Measurements from ENCODE around the gene IL1RL2.

The IL1RL2 gene

DNA sequence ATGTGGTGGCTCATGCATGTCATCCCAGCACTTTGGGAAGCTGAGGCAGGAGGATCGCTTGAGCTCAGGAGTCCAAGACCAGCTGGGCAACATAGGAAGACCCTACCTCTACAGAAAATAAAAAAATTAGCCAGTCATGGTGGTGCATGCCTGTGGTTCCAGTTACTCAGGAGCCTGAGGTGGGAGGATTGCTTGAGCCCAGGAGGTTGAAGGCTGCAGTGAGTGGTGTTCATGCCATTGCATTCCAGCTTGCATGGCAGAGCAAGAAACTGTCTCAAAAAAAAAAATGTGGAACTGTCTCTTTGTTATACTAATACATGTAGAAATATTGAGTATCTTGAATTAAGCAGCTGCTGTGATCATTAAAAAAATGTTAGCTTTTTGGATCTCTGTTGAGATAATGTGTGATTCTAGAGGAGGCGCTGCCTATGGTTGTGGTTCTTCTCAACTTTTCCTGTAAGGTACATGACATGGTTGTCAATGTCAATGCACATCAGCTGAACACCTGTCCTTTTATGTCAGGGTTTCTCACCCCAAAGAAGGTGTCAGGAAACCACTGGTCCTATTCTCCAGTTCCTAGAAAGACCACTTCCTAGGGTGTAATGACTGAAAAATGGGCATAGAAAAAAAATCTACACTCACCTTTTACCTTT lies 89.9 kb downstream of the IL1RL2 start:
- no peak overlapping the region for H3K27ac ChIP-seq (ENCODE audit: low read depth, low read length)
- H3K9ac ChIP-seq (ENCODE audit: low read length): no peak overlapping the region
- no peaks in the 10 kb centered on the region for H3K9me3 ChIP-seq (ENCODE audit: low read length)
- no peaks in the 10 kb centered on the region for H3K27me3 ChIP-seq (ENCODE audit: control insufficient read depth in 1 of 2, insufficient read depth in 2 of 2, low read length in 2 of 2)
- no peaks in the 10 kb centered on the region for H3K4me1 ChIP-seq (ENCODE audit: insufficient read depth, low read length)
- H3K4me3 ChIP-seq (ENCODE audit: low read depth in 1 of 2, low read length in 2 of 2): no peak overlapping the region
- no peaks in the 10 kb centered on the region for H3K36me3 ChIP-seq (ENCODE audit: insufficient read depth, low read length)

DNA sequence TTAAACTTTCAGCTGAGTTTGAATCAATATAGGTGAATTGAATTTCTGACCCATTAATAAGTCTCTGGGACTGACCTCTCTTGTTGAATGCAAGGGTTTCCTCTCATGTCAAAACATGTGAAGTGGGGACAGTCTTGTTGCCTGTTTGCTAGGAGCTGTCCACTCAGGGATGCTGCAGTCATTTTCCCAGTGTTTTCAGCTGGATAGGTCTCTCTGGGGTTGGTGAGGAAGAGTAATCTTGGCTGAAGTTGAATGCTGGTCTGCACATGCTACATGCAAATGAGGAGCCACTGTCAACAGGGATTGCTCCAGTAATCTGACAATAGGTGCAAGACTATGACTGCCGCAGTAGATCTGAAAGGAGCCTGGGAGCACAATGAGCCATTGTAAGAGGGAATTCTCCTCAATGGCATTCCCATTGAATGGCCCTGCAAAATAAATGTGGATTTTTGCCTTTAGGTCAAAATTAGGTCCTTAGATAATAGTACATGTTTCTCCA lies 90.4 kb downstream of the IL1RL2 start:
- Histone ChIP-seq H3K36me3 (ENCODE audit: insufficient read depth, low read length) (no peaks in the 10 kb centered on the region), H3K27ac (ENCODE audit: low read depth, low read length) (no peak overlapping the region), H3K9me3 (ENCODE audit: low read length) (no peaks in the 10 kb centered on the region), H3K4me1 (ENCODE audit: insufficient read depth, low read length) (no peaks in the 10 kb centered on the region), H3K4me3 (ENCODE audit: low read depth in 1 of 2, low read length in 2 of 2) (no peak overlapping the region), H3K27me3 (ENCODE audit: control insufficient read depth in 1 of 2, insufficient read depth in 2 of 2, low read length in 2 of 2) (no peaks in the 10 kb centered on the region), H3K9ac (ENCODE audit: low read length) (no peak overlapping the region)

DNA sequence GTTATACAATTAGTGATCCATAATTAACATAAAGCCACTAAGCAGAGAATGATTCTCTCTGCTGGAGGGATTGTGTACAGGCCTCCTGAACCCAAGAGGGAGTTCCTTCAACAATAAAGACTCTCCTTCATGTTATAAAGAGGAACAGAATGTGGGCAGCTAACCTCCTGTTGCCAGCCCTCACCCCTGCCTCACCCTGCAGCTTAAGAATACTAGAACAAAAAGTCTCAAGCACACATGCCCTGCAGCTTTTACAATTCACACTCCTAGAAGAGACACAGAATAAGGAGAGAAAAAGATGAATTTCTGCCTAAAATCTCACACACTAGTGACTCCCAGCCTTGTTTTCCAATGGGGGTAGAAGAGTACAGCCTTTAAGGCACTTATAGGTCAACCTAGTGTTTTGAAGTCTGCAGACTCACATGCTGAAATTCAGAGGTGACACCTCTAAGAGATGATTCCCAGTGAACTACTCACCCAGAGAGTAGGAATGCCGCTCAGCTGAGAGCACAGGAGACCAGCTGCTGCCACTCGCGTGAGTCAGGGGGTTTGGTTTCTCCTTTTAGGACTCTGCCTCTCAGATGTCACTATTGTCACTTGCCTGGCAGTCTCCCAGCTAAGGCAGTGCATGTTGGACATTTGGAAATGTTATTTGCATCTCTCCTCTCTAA lies 92.0 kb downstream of the IL1RL2 start:
- Histone ChIP-seq H3K9ac (ENCODE audit: low read length) (no peak overlapping the region), H3K36me3 (ENCODE audit: insufficient read depth, low read length) (no peaks in the 10 kb centered on the region), H3K4me3 (ENCODE audit: low read depth in 1 of 2, low read length in 2 of 2) (no peak overlapping the region), H3K27me3 (ENCODE audit: control insufficient read depth in 1 of 2, insufficient read depth in 2 of 2, low read length in 2 of 2) (no peaks in the 10 kb centered on the region), H3K9me3 (ENCODE audit: low read length) (no peaks in the 10 kb centered on the region), H3K27ac (ENCODE audit: low read depth, low read length) (no peak overlapping the region), H3K4me1 (ENCODE audit: insufficient read depth, low read length) (no peaks in the 10 kb centered on the region)

DNA sequence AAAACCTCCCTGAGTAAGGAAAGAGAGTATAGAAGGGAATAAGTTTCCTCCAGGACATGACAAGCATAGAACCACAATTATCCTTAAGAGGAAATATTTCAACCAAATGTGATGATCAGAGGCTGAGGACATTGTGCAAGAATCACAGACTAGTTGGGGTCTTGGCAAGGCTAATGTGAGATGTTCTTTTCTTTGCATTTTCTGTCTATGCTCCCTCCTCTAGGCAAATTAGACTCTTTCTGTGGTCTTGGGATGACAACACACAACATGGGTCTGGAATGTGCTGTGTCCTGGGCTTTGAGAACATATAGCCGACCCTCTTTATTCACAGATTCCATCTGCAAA lies 92.5 kb downstream of the IL1RL2 start:
- Histone ChIP-seq H3K9ac (ENCODE audit: low read length) (no peak overlapping the region), H3K27ac (ENCODE audit: low read depth, low read length) (no peak overlapping the region), H3K36me3 (ENCODE audit: insufficient read depth, low read length) (no peaks in the 10 kb centered on the region), H3K4me1 (ENCODE audit: insufficient read depth, low read length) (no peaks in the 10 kb centered on the region), H3K4me3 (ENCODE audit: low read depth in 1 of 2, low read length in 2 of 2) (no peak overlapping the region), H3K27me3 (ENCODE audit: control insufficient read depth in 1 of 2, insufficient read depth in 2 of 2, low read length in 2 of 2) (no peaks in the 10 kb centered on the region), H3K9me3 (ENCODE audit: low read length) (no peaks in the 10 kb centered on the region)

DNA sequence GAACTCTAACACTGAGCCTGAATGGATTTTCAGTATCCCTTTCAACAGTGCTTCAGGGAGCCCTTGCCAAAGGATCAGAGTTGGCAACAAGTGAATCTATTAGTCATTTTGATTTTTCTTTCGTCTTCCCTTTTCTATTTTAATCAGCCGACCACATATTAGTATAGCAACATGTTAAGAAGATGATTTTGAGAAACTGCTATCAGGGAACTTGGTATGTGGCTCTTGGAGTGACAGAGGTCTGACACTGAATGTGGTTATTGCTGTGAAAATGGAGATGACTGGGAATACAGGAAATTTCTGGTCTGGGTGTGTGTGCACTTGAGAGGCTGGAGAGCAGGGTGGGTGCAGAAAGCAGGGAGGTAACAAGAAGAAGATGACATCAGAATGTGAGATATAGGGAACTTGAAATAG lies 95.9 kb downstream of the IL1RL2 start:
- H3K36me3 ChIP-seq (ENCODE audit: insufficient read depth, low read length): no peaks in the 10 kb centered on the region
- no peaks in the 10 kb centered on the region for H3K27me3 ChIP-seq (ENCODE audit: control insufficient read depth in 1 of 2, insufficient read depth in 2 of 2, low read length in 2 of 2)
- no peak overlapping the region for H3K4me3 ChIP-seq (ENCODE audit: low read depth in 1 of 2, low read length in 2 of 2)
- no peak overlapping the region for H3K9ac ChIP-seq (ENCODE audit: low read length)
- no peaks in the 10 kb centered on the region for H3K4me1 ChIP-seq (ENCODE audit: insufficient read depth, low read length)
- H3K9me3 ChIP-seq (ENCODE audit: low read length): no peaks in the 10 kb centered on the region
- H3K27ac ChIP-seq (ENCODE audit: low read depth, low read length): no peak overlapping the region

DNA sequence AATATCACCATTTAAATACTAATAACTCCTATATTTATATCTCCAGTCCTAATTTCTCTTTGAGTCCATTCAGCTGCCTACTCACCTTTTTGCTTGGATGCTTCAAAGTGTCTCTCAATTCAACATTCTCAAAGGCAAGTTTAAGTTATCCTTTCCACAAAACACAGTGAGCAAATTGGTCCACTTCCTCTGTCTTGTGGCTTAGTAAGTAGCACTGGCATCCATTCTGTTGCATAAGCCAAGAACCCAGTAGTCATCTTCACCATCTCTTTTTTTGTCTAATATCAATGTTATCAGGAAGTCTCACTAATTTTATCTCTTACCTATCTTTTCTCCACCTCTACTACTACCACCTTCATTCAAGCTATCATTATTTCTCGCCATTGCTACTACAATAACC lies 97.2 kb downstream of the IL1RL2 start:
- no peak overlapping the region for H3K9ac ChIP-seq (ENCODE audit: low read length)
- no peaks in the 10 kb centered on the region for H3K9me3 ChIP-seq (ENCODE audit: low read length)
- H3K27ac ChIP-seq (ENCODE audit: low read depth, low read length): no peak overlapping the region
- no peak overlapping the region for H3K4me3 ChIP-seq (ENCODE audit: low read depth in 1 of 2, low read length in 2 of 2)
- no peaks in the 10 kb centered on the region for H3K4me1 ChIP-seq (ENCODE audit: insufficient read depth, low read length)
- H3K36me3 ChIP-seq (ENCODE audit: insufficient read depth, low read length): no peaks in the 10 kb centered on the region
- no peaks in the 10 kb centered on the region for H3K27me3 ChIP-seq (ENCODE audit: control insufficient read depth in 1 of 2, insufficient read depth in 2 of 2, low read length in 2 of 2)

DNA sequence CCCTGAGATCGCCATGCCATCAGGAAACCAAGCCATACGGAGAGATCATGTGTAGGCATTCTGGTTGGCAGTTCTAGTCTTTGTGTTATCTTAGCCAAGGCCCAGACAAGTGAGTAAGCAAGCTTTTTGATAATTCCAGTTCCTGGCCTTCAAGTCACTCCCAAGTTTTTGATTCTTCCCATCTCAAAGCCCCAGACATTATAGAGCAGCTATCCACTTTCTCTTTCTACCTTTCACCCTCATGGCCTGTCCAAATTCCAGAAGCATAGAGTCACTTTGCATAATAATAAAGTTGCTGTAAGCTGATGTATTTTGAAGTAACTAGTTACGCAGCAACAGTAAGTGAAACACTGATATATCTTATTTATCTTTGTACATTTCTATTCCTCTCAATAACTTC lies 97.8 kb downstream of the IL1RL2 start:
- H3K36me3 ChIP-seq (ENCODE audit: insufficient read depth, low read length): no peaks in the 10 kb centered on the region
- no peaks in the 10 kb centered on the region for H3K27me3 ChIP-seq (ENCODE audit: control insufficient read depth in 1 of 2, insufficient read depth in 2 of 2, low read length in 2 of 2)
- no peak overlapping the region for H3K4me3 ChIP-seq (ENCODE audit: low read depth in 1 of 2, low read length in 2 of 2)
- no peak overlapping the region for H3K27ac ChIP-seq (ENCODE audit: low read depth, low read length)
- no peaks in the 10 kb centered on the region for H3K9me3 ChIP-seq (ENCODE audit: low read length)
- no peak overlapping the region for H3K9ac ChIP-seq (ENCODE audit: low read length)
- no peaks in the 10 kb centered on the region for H3K4me1 ChIP-seq (ENCODE audit: insufficient read depth, low read length)

DNA sequence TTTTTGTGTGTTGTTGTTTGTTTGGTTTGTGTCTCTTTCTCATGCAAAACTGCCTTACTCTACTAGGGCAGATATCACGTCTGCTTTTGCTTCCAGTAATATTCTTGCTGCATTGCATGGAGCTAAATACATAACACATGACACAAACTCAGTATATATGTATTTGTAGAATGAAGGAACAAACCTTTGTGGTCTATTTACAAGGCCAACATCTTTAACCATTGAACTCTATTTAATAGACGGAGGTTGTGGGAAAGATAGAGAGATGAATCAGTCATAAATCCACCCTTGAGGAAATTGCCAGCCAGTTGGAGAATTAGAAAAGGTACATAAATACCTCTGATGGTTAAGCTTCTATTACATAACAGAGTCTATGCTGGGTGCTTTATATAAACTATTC lies 98.5 kb downstream of the IL1RL2 start:
- Histone ChIP-seq H3K4me3 (ENCODE audit: low read depth in 1 of 2, low read length in 2 of 2) (no peak overlapping the region), H3K9ac (ENCODE audit: low read length) (no peak overlapping the region), H3K27me3 (ENCODE audit: control insufficient read depth in 1 of 2, insufficient read depth in 2 of 2, low read length in 2 of 2) (no peaks in the 10 kb centered on the region), H3K36me3 (ENCODE audit: insufficient read depth, low read length) (no peaks in the 10 kb centered on the region), H3K27ac (ENCODE audit: low read depth, low read length) (no peak overlapping the region), H3K9me3 (ENCODE audit: low read length) (no peaks in the 10 kb centered on the region), H3K4me1 (ENCODE audit: insufficient read depth, low read length) (no peaks in the 10 kb centered on the region)

DNA sequence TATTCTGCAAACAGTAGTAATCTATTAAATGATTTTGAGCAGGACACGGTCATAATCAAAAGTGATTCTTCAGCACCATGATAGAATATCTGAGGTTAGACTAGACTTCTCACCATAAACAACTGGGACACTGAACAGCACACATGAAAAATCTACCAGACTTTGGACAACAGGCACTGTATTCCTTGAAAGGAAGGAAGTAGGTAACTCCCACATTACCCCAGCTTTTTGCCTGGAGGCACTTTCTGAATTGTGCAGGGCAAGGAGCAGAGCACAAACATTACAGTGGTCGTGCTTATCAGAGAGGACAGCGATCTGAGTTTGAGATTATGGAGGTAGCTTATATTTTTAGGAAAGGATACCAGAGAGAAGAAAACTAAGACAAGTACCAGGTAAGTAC lies 99.2 kb downstream of the IL1RL2 start:
- no peak overlapping the region for H3K9ac ChIP-seq (ENCODE audit: low read length)
- no peaks in the 10 kb centered on the region for H3K9me3 ChIP-seq (ENCODE audit: low read length)
- no peak overlapping the region for H3K4me3 ChIP-seq (ENCODE audit: low read depth in 1 of 2, low read length in 2 of 2)
- H3K36me3 ChIP-seq (ENCODE audit: insufficient read depth, low read length): no peaks in the 10 kb centered on the region
- no peaks in the 10 kb centered on the region for H3K4me1 ChIP-seq (ENCODE audit: insufficient read depth, low read length)
- no peak overlapping the region for H3K27ac ChIP-seq (ENCODE audit: low read depth, low read length)
- no peaks in the 10 kb centered on the region for H3K27me3 ChIP-seq (ENCODE audit: control insufficient read depth in 1 of 2, insufficient read depth in 2 of 2, low read length in 2 of 2)

DNA sequence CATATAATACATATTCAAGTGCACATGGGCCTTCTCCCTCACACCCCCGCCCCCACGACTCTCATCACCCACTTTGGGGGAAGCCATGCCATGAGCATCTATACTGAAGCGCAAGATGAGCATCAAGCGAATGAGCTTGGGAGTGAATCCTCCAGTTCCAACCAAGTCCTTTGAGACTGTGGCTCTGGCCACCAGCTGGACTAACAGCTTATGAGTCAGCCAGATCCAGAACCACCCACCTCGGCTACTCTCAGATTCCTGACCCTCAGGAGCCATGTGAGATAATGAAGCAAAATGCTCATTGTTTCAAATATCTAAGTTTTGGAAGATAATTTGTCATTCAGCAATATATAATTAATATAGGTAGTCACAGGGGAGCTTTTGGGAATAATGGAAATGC lies 102.3 kb downstream of the IL1RL2 start:
- Histone ChIP-seq H3K9ac (ENCODE audit: low read length) (no peak overlapping the region), H3K36me3 (ENCODE audit: insufficient read depth, low read length) (no peaks in the 10 kb centered on the region), H3K27ac (ENCODE audit: low read depth, low read length) (no peak overlapping the region), H3K27me3 (ENCODE audit: control insufficient read depth in 1 of 2, insufficient read depth in 2 of 2, low read length in 2 of 2) (no peaks in the 10 kb centered on the region), H3K4me1 (ENCODE audit: insufficient read depth, low read length) (no peaks in the 10 kb centered on the region), H3K9me3 (ENCODE audit: low read length) (no peaks in the 10 kb centered on the region), H3K4me3 (ENCODE audit: low read depth in 1 of 2, low read length in 2 of 2) (no peak overlapping the region)

Data from muscle layer of colon (tissue), 2 donors.